ENCODE results near the gene CIDEC. TPM values are rescaled to one million over a fixed set of nuclear protein-coding genes. Genes with fewer than 3 reads are reported as not detected.

CIDEC gene
- total RNA-seq, 1 donor = not detected

GRCh38 chr3:9834520-9835380, 45.3 kb downstream of the CIDEC start:
- Histone ChIP-seq H3K36me3 (ENCODE audit: insufficient read depth, low read length) (peaks cover 49% of the 10 kb centered on the region), H3K4me1 (ENCODE audit: insufficient read depth, low read length) (no peaks in the 10 kb centered on the region), H3K27me3 (ENCODE audit: insufficient read depth, low read length) (no peaks in the 10 kb centered on the region), H2AFZ (ENCODE audit: low read length) (no peak overlapping the region), H3K79me2 (ENCODE audit: insufficient read depth, low read length) (no peaks in the 10 kb centered on the region), H4K20me1 (ENCODE audit: insufficient read depth, low read length) (no peaks in the 10 kb centered on the region), H3K4me2 (ENCODE audit: insufficient read depth, low read length) (no peak overlapping the region), H3K9me3 (ENCODE audit: low read depth, low read length) (no peaks in the 10 kb centered on the region), H3K27ac (ENCODE audit: low read depth, low read length) (no peak overlapping the region), H3K4me3 (ENCODE audit: insufficient read depth, low read length) (no peak overlapping the region)
- DNase-seq (ENCODE audit: insufficient read length, low spot score, missing footprints) = peak; percentile 62
- TF ChIP-seq, protein P1, sequence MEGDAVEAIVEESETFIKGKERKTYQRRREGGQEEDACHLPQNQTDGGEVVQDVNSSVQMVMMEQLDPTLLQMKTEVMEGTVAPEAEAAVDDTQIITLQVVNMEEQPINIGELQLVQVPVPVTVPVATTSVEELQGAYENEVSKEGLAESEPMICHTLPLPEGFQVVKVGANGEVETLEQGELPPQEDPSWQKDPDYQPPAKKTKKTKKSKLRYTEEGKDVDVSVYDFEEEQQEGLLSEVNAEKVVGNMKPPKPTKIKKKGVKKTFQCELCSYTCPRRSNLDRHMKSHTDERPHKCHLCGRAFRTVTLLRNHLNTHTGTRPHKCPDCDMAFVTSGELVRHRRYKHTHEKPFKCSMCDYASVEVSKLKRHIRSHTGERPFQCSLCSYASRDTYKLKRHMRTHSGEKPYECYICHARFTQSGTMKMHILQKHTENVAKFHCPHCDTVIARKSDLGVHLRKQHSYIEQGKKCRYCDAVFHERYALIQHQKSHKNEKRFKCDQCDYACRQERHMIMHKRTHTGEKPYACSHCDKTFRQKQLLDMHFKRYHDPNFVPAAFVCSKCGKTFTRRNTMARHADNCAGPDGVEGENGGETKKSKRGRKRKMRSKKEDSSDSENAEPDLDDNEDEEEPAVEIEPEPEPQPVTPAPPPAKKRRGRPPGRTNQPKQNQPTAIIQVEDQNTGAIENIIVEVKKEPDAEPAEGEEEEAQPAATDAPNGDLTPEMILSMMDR (IDR thresholded peaks at IDR 0.05; ENCODE audit: extremely low read depth, low read depth, low read length) = no peak

DNA sequence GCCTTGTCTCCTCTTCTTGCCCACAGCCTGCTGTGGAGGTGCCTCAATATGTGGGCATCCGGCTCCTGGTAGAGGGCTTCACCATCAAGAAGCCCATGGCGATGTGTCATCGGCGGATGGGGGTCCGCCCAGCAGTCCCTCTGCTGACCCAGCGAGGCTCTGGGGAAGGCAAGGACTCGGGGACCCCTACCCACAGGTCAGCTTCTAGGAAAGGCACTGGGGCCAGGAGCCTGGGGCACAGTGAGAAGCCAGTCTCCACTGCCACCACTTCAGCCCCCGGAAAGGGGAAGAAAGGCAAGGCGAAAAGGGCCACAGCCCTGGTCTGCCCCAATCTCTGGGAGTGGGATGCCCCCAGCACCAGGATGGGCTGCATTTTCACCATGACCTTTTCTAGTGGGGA, 47.0 kb downstream of the CIDEC start:
- Histone ChIP-seq H3K79me2 (ENCODE audit: insufficient read depth, low read length) (no peaks in the 10 kb centered on the region), H3K4me2 (ENCODE audit: insufficient read depth, low read length) (no peak overlapping the region), H3K27ac (ENCODE audit: low read depth, low read length) (no peak overlapping the region), H3K4me1 (ENCODE audit: insufficient read depth, low read length) (no peaks in the 10 kb centered on the region), H2AFZ (ENCODE audit: low read length) (no peak overlapping the region), H3K4me3 (ENCODE audit: insufficient read depth, low read length) (no peak overlapping the region), H3K9me3 (ENCODE audit: low read depth, low read length) (no peaks in the 10 kb centered on the region), H3K27me3 (ENCODE audit: insufficient read depth, low read length) (no peaks in the 10 kb centered on the region), H4K20me1 (ENCODE audit: insufficient read depth, low read length) (no peaks in the 10 kb centered on the region), H3K36me3 (ENCODE audit: insufficient read depth, low read length) (peaks cover 49% of the 10 kb centered on the region)
- DNase-seq (ENCODE audit: insufficient read length, low spot score, missing footprints) = peak; percentile 35
- TF ChIP-seq, protein P1 (IDR thresholded peaks at IDR 0.05; ENCODE audit: extremely low read depth, low read depth, low read length) = no peak

GRCh38 chr3:9831253-9831652, 48.8 kb downstream of the CIDEC start:
- H4K20me1 ChIP-seq (ENCODE audit: insufficient read depth, low read length) = no peaks in the 10 kb centered on the region
- DNase-seq (ENCODE audit: insufficient read length, low spot score, missing footprints) = no peak
- H3K4me3 ChIP-seq (ENCODE audit: insufficient read depth, low read length) = no peak overlapping the region
- no peak overlapping the region for H2AFZ ChIP-seq (ENCODE audit: low read length)
- H3K36me3 ChIP-seq (ENCODE audit: insufficient read depth, low read length) = peaks cover 52% of the 10 kb centered on the region
- no peaks in the 10 kb centered on the region for H3K4me1 ChIP-seq (ENCODE audit: insufficient read depth, low read length)
- no peaks in the 10 kb centered on the region for H3K27me3 ChIP-seq (ENCODE audit: insufficient read depth, low read length)
- H3K9me3 ChIP-seq (ENCODE audit: low read depth, low read length) = no peaks in the 10 kb centered on the region
- no peaks in the 10 kb centered on the region for H3K79me2 ChIP-seq (ENCODE audit: insufficient read depth, low read length)
- TF ChIP-seq, protein P1 (IDR thresholded peaks at IDR 0.05; ENCODE audit: extremely low read depth, low read depth, low read length) = no peak
- H3K4me2 ChIP-seq (ENCODE audit: insufficient read depth, low read length) = no peak overlapping the region
- H3K27ac ChIP-seq (ENCODE audit: low read depth, low read length) = no peak overlapping the region

Measured in osteoblast (primary cell).